Mononuclear cell (primary cell): Measurements from ENCODE around the gene TMPRSS11D. TPM values are rescaled to one million over a fixed set of nuclear protein-coding genes. Genes with fewer than 3 reads are reported as not detected.

ENCODE experiments used
- H3K27me3 ChIP-seq: 2 replicates; pipeline ENCODE4 v1.6.0; 2011; ENCODE audit warnings: low read length, control low read depth; ENCODE audit not compliant: insufficient read depth
- H3K4me1 ChIP-seq: 2 replicates; pipeline ENCODE4 v1.5.1; 2011; ENCODE audit warnings: mild to moderate bottlenecking, low read length, control low read depth; ENCODE audit not compliant: insufficient read depth
- H3K4me3 ChIP-seq: 2 replicates; pipeline ENCODE4 v1.5.1; 2011; ENCODE audit warnings: mild to moderate bottlenecking, low read length, moderate library complexity
- H3K9me3 ChIP-seq: 2 replicates; pipeline ENCODE4 v1.5.1; 2011; ENCODE audit warnings: low read depth, mild to moderate bottlenecking, control low read depth, low read length
- total RNA-seq: library from RNA; depleted of rRNA; stranded (reverse); fragments of >200 nt; gene quantifications from one replicate; pipeline ENCODE4 v1.2.3, GENCODE V29; 2012

The TMPRSS11D gene
- total RNA-seq, 1 donor = not detected

GRCh38 chr4:67871867-67872266, 11.9 kb downstream of the TMPRSS11D start:
- no peaks in the 10 kb centered on the region for H3K27me3 ChIP-seq
- H3K9me3 ChIP-seq = no peaks in the 10 kb centered on the region
- H3K4me1 ChIP-seq = no peaks in the 10 kb centered on the region
- H3K4me3 ChIP-seq = no peak overlapping the region

GRCh38 chr4:67869580-67870190, 14.1 kb downstream of the TMPRSS11D start:
- no peaks in the 10 kb centered on the region for H3K27me3 ChIP-seq
- no peaks in the 10 kb centered on the region for H3K4me1 ChIP-seq
- H3K4me3 ChIP-seq = no peak overlapping the region
- H3K9me3 ChIP-seq = no peaks in the 10 kb centered on the region

- H3K27me3 ChIP-seq = no peaks in the 10 kb centered on the region
- H3K9me3 ChIP-seq = no peaks in the 10 kb centered on the region
- no peaks in the 10 kb centered on the region for H3K4me1 ChIP-seq
- H3K4me3 ChIP-seq = no peak overlapping the region
These were observed 22.3 kb downstream of the TMPRSS11D start for GRCh38 chr4:67861513-67861912.

GRCh38 chr4:67853336-67853735, 30.5 kb downstream of the TMPRSS11D start:
- no peaks in the 10 kb centered on the region for H3K9me3 ChIP-seq
- H3K27me3 ChIP-seq = no peaks in the 10 kb centered on the region
- H3K4me3 ChIP-seq = no peak overlapping the region
- no peaks in the 10 kb centered on the region for H3K4me1 ChIP-seq

- Histone ChIP-seq H3K9me3 (no peaks in the 10 kb centered on the region), H3K27me3 (no peaks in the 10 kb centered on the region), H3K4me1 (no peaks in the 10 kb centered on the region), H3K4me3 (no peak overlapping the region)
These were observed 62.9 kb downstream of the TMPRSS11D start for GRCh38 chr4:67820903-67821302.

- Histone ChIP-seq H3K4me1 (no peaks in the 10 kb centered on the region), H3K27me3 (no peaks in the 10 kb centered on the region), H3K4me3 (no peak overlapping the region), H3K9me3 (no peaks in the 10 kb centered on the region)
These were observed 73.8 kb downstream of the TMPRSS11D start for GRCh38 chr4:67810011-67810410.

GRCh38 chr4:67809502-67809901, 74.3 kb downstream of the TMPRSS11D start:
- Histone ChIP-seq H3K9me3 (no peaks in the 10 kb centered on the region), H3K4me1 (no peaks in the 10 kb centered on the region), H3K4me3 (no peak overlapping the region), H3K27me3 (no peaks in the 10 kb centered on the region)

GRCh38 chr4:67796810-67797209, 87.0 kb downstream of the TMPRSS11D start:
- Histone ChIP-seq H3K4me3 (no peak overlapping the region), H3K27me3 (no peaks in the 10 kb centered on the region), H3K9me3 (no peaks in the 10 kb centered on the region), H3K4me1 (no peaks in the 10 kb centered on the region)

GRCh38 chr4:67790721-67791120, 93.1 kb downstream of the TMPRSS11D start:
- H3K27me3 ChIP-seq = no peaks in the 10 kb centered on the region
- H3K4me3 ChIP-seq = no peak overlapping the region

GRCh38 chr4:67787311-67787710, 96.5 kb downstream of the TMPRSS11D start:
- Histone ChIP-seq H3K4me1 (no peaks in the 10 kb centered on the region), H3K9me3 (no peaks in the 10 kb centered on the region), H3K4me3 (no peak overlapping the region), H3K27me3 (no peaks in the 10 kb centered on the region)

More at GRCh38 chr4:67790721-67791120, 93.1 kb downstream of the TMPRSS11D start:
- Histone ChIP-seq H3K9me3 (no peaks in the 10 kb centered on the region), H3K4me1 (no peaks in the 10 kb centered on the region)

GRCh38 chr4:67785528-67785927, 98.3 kb downstream of the TMPRSS11D start:
- Histone ChIP-seq H3K4me3 (no peak overlapping the region), H3K9me3 (no peaks in the 10 kb centered on the region), H3K27me3 (no peaks in the 10 kb centered on the region), H3K4me1 (no peaks in the 10 kb centered on the region)

- Histone ChIP-seq H3K4me1 (no peaks in the 10 kb centered on the region), H3K9me3 (no peaks in the 10 kb centered on the region), H3K27me3 (no peaks in the 10 kb centered on the region), H3K4me3 (no peak overlapping the region)
These were observed 104.2 kb downstream of the TMPRSS11D start for GRCh38 chr4:67779631-67780030.

GRCh38 chr4:67776746-67777145, 107.1 kb downstream of the TMPRSS11D start:
- Histone ChIP-seq H3K9me3 (no peaks in the 10 kb centered on the region), H3K4me1 (no peaks in the 10 kb centered on the region), H3K4me3 (no peak overlapping the region), H3K27me3 (no peaks in the 10 kb centered on the region)

Other genes starting within 250 kb of the TMPRSS11D start
- 87.8 TPM for gene UBA6, start 182.8 kb downstream of the TMPRSS11D start, total RNA-seq
- gene GNRHR, start 129.6 kb downstream of the TMPRSS11D start, total RNA-seq = not detected
- gene TMPRSS11A, start 79.5 kb upstream of the TMPRSS11D start, total RNA-seq = not detected
- gene TMPRSS11F, start 245.9 kb upstream of the TMPRSS11D start, total RNA-seq = not detected